ENCODE data around the gene LSS. TPM values are rescaled to one million over a fixed set of nuclear protein-coding genes. Genes with fewer than 3 reads are reported as not detected.

LSS gene
- total and polyA plus RNA-seq, 2 of the 8 experiments (the other 6 are each of a cell fraction or from before 2014, with no cell fraction given), result 96.1 to 123 TPM

GRCh38 chr21:46168659-46169386 is 59.8 kb downstream of the LSS start (continued):
- TF ChIP-seq RXRA (IDR thresholded peaks at IDR 0.05; ENCODE audit: insufficient read depth, low read depth, low read length) (no peak), SUZ12 (IDR thresholded peaks at IDR 0.05; ENCODE audit: low read length) (no peak), CHD7 (IDR thresholded peaks at IDR 0.05; ENCODE audit: insufficient replicate concordance, low read length) (no peak)

Data from H1 (cell line).